ENCODE results near the gene NUDT9.

GRCh38 chr4:87500092-87500462 is 77.7 kb downstream of the NUDT9 start:
- TF ChIP-seq CTCF (IDR thresholded peaks at IDR 0.05): no peak
- no peak for TF ChIP-seq POLR2A (IDR thresholded peaks at IDR 0.05)

Measured in testis (tissue), 2 donors.